HG02763 (cell line): ENCODE measurements around the gene RAB33B.
"Not testable (repeated sequence)": the region's sequence is repeated elsewhere in the genome, so short reads cannot be mapped to it uniquely, and the experiment has no call there.

Experiments used
- ATAC-seq: cut with Tn5 transposase; IDR thresholded peaks from one replicate; pipeline ENCODE4 v1.9.1; 2021; ENCODE audit warnings: mild to moderate bottlenecking, moderate library complexity; ENCODE audit not compliant: unreplicated experiment

The RAB33B gene

GRCh38 chr4:139461022-139461628, 7.2 kb downstream of the RAB33B start:
- ATAC-seq, result no peak

- ATAC-seq, result not testable (repeated sequence)
Observed at GRCh38 chr4:139464512-139464911, 10.6 kb downstream of the RAB33B start.

- no peak for ATAC-seq
Observed at GRCh38 chr4:139465922-139466321, 12.0 kb downstream of the RAB33B start.

GRCh38 chr4:139468756-139469155, 14.8 kb downstream of the RAB33B start:
- not testable (repeated sequence) for ATAC-seq

GRCh38 chr4:139469216-139469615, 15.3 kb downstream of the RAB33B start:
- ATAC-seq, result no peak

- no peak for ATAC-seq
Observed at GRCh38 chr4:139469869-139470268, 15.9 kb downstream of the RAB33B start.

GRCh38 chr4:139470295-139470694, 16.4 kb downstream of the RAB33B start:
- no peak for ATAC-seq

GRCh38 chr4:139470997-139471665, 17.2 kb downstream of the RAB33B start:
- ATAC-seq, result no peak

GRCh38 chr4:139472852-139473251, 18.9 kb downstream of the RAB33B start:
- ATAC-seq, result no peak

- no peak for ATAC-seq
Observed at GRCh38 chr4:139476363-139476762, 22.4 kb downstream of the RAB33B start.

- no peak for ATAC-seq
Observed at GRCh38 chr4:139481465-139481864, 27.5 kb downstream of the RAB33B start.

- no peak for ATAC-seq
Observed at GRCh38 chr4:139483000-139483399, 29.1 kb downstream of the RAB33B start.

GRCh38 chr4:139484783-139485311, 30.9 kb downstream of the RAB33B start:
- no peak for ATAC-seq

GRCh38 chr4:139488442-139488841, 34.5 kb downstream of the RAB33B start:
- ATAC-seq, result no peak

- no peak for ATAC-seq
Observed at GRCh38 chr4:139489638-139490037, 35.7 kb downstream of the RAB33B start.

- no peak for ATAC-seq
Observed at GRCh38 chr4:139492429-139492828, 38.5 kb downstream of the RAB33B start.

GRCh38 chr4:139493176-139493575, 39.3 kb downstream of the RAB33B start:
- ATAC-seq, result no peak

- ATAC-seq, result no peak
Observed at GRCh38 chr4:139499186-139499585, 45.3 kb downstream of the RAB33B start.

GRCh38 chr4:139501117-139501516, 47.2 kb downstream of the RAB33B start:
- ATAC-seq, result no peak

- ATAC-seq, result no peak
Observed at GRCh38 chr4:139501527-139501926, 47.6 kb downstream of the RAB33B start.

- no peak for ATAC-seq
Observed at GRCh38 chr4:139501927-139502899, 48.3 kb downstream of the RAB33B start.
